Measurements from ENCODE around the gene RXRA.

Gene RXRA

DNA sequence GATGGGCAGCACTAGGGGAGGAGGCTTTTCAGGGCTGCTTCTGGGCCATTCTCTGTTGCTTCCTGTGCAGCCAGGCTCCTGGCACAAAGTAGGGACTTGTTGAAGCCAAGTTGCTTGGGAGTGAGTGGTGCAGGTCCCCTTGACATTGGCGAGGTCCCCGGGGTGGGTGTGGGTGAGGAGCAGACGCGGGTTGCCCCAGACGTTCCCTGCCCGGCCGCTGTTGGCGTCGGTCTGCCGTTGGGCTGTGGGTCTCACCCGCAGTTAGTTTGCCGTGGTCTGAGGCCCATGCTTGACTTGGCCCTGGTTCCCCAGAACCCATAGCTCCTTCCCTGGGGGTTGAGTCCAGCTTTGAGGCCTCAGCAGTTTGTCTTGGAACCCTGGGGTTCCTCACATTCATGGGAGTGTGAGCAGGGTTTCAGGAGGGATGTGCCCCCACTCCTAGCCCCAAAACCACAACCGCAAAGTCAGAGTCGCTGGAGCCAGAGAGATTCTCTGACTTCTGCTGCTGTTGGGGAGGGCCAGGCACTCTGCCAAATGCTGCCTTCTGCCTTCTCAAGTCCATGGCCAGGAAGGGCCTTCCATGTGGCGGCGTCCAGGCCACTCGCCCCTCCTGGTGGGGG is 77.5 kb downstream of the RXRA start:
- DNase-seq: peak; percentile 94

DNA sequence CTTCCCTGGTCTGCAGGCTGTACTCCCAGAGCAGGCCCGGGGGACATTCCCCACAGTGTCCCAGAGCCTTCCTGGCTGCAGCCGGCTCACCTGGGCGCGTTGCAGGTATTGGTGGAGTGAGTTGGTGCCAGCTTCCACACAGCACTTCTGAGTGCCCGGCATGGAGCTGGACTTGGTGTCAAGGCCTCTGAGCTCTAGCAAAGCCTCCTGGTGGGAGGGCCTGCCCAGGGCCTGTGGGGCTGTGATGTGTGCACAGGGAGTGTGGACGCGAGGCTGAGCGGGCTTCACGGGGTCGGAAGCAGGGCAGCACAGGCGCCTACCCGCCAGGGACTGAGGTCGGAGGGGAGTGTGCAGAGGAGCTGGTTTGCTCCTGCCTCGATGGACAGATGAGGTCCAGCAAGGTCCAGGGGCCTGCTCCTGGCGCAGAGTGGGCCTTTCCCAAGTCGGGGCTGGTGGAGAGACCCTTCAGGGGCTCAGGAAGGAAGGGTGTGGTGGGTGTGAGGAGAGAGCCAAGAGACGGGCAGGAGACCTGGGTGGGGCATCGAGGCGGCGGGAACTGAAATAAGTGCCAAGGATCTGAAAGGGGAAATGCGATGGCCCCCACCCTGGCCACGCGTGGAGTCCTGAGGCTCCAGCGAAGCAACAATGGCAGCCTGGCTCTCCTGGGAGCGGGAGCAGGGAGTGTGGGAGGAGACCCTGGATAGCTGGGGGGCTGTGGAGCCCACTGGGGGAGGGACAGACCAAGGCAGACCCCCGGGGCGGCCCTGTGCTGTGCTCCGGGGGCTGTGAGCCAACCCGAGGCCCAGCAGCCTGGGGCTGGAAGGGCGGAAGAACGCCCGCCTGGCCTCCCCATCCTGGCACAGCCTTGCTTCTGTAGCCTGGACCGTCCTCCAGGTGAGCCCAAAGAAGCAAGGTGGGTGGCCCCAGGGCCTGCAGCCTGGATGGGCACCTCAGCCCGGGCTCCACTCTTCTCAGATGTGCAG is 78.4 kb downstream of the RXRA start:
- DNase-seq: peak; percentile 35

DNA sequence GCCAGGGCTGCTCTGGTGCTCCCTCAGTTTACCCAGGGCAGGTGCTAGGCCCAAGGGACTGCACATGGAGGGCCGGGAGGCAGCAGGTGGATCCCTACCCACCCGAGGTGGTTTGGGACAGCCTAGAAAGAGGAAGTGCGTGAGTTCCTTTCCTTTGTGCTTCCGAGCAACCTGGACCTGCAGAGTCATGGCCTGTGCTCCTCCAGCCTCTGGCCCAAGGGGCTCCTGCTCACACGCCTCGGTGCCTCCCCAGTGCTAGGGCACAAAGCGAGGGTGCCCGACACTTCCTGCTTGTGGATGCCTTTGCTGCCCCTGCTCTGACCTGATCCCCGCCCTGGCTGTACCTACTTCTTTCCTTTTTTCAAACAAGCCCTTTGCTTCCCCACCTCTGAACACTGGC is 79.3 kb downstream of the RXRA start:
- peak; percentile 52 for DNase-seq

DNA sequence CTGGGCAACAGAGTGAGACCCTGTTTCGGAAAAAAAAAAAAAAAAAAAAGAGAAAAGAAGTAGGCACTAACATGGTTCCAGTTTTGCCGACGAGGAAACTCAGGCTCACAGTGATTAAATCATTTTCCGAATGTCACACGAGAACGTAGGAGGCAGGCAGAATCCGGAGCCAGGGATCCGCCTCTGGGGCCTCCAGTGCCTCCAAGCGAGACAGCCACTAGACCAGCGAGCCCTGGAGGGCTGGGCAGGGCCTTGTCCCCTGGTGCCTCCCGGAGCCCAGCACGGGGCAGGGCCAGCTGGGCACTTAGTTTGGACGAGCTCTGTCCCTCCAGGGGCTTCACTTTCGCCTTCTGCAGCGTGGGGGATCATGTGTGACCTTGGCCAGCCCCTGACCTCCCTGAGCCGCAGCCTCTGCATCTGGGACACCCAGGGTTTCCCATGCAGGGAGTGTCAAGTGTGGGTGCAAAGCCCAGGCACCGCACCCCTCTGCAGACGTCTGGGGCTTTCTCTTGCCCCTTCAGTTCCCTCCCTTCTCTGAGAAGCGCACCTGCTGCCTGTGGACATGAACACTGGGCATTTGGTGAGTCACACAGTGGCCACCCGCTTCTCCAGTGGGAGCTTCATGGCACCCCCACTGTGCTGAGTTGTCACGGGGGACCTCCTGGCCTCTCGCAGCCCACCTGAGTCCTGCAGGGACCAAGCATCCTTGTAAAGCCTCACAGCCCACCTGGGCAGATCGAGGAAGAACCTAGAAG is 80.3 kb downstream of the RXRA start:
- DNase-seq: no peak

DNA sequence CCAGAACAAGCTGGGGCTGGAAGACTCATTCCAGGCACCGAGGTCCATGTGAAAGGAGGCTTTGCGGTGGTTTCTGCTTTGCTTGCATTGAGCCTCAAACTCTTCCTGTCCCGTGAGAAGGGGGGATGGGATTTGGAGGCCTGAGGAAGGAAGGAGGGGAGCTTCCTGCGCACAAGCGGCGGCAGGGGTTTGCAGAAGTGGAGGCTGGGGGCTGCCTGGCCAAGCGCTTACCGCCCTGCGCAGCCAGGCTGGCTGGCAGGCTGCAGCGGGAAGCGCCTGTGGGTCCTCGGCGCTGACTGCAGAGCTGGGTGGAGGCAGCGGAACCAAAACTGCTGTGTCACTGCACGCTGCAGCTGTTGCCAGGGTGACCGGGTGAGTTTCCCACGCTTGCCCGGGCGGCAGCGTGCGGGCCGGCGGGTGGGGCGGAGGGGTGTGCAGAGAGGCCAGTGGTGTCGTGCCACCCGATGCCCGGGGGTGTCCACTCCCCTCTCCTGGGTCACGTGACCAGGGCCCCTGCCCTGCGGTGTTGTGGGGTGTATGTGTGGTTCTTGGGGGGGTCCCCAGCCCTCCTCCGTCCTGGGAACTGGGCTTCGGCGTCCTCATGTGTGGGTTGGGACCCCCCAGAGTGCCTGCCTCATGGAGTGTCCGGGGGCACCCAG is 81.0 kb downstream of the RXRA start:
- DNase-seq: peak; percentile 95

GRCh38 chr9:134408389-134408788 is 82.1 kb downstream of the RXRA start:
- DNase-seq: no peak

DNA sequence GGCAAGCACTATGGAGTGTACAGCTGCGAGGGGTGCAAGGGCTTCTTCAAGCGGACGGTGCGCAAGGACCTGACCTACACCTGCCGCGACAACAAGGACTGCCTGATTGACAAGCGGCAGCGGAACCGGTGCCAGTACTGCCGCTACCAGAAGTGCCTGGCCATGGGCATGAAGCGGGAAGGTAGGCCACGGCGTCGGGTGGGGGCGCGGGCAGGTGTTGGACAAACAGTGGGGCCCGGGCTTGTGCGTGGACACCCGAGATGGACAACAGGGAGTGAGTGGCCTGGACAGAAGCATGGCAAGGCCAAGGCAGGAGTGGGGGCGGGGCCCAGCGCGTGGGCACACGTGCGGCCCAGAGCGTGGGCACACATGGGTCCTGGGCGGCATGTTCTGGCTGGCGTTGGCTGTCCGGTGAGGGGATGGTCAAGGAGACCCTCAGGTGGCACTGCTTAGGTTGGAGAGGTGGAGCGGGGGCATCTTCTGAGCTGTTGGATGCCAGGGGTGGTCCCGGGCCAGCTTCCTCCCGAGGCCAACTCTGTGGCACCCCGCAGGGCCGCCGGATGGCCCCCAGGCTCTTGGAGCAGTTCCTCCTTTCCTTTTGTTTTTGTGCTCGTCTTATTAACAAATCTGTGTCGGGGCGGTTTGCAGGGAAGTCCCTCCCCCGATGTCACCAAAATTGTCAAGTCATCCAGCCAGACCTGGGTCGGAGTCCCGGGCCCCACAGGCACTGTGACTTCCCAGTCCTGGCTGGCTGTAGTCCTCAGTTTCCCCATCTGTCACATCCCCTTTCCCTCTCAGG is 82.9 kb downstream of the RXRA start:
- DNase-seq: peak; percentile 67

DNA sequence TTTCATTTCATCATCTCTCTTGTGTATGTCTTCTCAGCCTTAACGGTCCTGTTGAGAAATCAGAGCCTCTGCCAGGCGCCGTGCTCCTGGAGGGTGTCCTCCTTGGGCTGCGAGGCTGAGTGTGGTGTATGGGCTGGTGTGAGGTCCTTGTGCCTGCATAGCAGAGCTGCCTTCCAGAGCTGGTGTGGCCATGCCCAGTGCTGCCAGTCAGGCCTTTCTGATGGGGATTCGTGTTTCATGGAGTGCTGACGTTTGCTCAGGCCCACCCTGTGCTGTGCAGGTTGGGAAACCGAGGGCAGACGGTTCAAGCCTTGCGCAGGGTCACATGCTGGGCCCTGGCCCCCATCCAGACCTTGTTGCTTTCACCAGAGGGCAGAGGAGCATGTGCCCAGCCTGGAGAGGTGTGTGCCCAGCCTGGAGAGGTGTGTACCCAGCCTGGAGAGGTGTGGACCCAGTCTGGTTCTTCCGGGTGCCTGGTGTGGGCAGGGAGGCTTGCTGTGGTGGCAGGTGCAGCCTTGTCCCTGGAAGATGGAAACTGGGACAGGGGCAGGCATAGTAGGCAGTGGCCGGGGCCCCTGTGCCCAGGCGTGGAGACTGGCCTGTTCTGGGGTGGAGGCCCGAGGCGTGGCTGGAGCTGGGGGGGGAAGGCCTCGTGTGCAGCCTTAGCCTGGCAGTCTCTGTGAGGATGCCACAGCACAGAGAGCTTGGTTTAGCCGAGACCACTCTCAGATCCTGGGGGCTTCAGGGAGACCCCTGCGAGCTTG is 84.0 kb downstream of the RXRA start:
- DNase-seq: peak; percentile 64

DNA sequence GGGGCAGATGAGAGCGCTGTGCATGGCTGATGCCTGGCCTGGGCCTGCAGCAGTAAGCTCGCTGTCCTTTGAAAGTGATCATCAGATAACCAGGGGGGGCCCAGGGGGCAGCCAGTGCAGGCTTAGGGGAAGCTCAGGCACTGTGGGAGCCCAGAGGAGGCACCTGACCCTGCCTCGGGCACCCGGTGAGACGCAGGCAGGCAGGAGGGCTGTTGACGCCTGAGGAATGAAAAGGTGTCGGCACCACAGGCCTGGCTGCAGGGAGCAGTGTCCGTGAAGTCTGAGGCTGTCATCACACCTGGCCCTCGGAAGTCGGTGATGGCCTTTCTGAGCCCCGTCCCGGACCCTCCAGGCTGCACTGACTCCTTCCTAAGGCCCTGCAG is 84.6 kb downstream of the RXRA start:
- DNase-seq: no peak

DNA sequence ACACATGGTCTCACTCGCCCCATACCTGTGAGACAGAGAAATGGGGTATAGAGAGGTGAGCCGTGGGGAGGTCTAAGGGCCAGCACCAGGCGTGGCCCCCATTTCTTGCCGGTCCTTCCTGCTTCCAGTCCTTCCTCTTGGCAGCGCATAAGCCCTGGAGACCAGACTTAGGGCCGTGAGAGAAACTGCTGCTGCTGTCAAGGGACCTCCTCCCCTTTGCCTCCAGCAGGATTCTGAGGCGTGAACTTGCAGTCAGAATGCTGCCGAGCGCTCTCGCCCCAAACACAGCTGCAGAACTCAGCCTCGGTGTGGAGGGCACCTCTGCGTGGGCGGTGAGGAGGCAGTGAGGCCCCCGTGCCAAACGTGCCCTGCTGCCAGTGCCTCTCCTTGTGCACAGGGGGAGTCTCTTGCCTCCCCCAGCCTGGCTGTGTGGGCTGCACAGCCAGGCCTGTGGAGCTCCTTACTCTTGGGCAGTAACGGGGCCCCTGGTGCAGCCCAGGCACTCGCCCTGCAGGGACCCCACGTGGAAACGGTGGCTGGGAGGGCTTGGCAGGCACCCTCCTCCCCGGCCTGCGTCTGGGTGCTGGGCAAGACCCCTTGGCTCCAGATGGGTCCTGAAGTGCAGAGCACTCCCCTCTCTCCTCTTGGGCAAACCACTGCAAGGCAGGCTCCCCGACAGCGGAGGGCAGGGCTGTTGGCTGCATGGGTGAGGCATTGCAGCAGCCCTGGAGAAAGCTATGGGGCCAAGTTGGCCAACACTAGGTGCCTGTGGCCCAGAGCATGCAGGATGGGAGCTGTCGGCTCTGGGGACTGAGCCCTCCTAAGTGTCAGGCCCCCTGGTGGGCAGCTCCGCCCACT is 85.4 kb downstream of the RXRA start:
- DNase-seq: no peak

- peak; percentile 54 for DNase-seq
Measured at GRCh38 chr9:134412298-134412711, 86.0 kb downstream of the RXRA start.

- no peak for DNase-seq
Measured at GRCh38 chr9:134413112-134413715, 87.0 kb downstream of the RXRA start.

GRCh38 chr9:134413890-134414623 is 87.8 kb downstream of the RXRA start:
- no peak for DNase-seq

GRCh38 chr9:134414900-134415425 is 88.7 kb downstream of the RXRA start:
- DNase-seq: no peak

DNA sequence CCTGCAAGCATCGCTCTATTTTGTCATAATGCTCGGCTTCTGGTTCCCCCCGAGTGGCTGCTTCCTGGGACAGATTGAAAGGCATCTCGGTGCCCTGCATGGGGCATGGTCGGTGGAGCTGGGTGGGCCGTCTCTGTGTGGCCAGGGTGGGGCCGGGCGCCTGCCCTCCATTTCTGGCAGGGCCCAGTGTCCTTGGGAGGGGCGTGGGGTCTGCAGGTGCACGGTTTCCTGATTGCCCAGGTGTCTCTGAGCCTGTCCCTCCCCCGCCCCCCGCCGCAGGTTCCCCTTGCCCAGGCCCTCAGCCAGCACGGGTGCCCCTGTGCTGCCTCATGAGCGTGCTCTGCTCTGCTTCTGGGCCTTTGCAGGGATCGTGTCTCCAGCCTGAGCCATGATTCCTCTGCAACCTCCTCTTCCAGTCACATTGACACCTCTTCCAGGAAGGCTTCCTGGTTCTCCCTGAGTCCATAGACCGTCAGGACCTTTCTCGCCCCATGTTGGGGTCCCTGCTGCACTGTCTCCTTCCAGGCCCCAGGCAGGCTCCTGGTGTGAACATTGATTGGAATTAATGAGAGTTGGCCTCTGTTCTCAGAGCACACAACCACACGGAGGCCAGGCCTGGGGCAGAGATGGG is 90.2 kb downstream of the RXRA start:
- DNase-seq: no peak

GRCh38 chr9:134418354-134418753 is 92.1 kb downstream of the RXRA start:
- DNase-seq: no peak

DNA sequence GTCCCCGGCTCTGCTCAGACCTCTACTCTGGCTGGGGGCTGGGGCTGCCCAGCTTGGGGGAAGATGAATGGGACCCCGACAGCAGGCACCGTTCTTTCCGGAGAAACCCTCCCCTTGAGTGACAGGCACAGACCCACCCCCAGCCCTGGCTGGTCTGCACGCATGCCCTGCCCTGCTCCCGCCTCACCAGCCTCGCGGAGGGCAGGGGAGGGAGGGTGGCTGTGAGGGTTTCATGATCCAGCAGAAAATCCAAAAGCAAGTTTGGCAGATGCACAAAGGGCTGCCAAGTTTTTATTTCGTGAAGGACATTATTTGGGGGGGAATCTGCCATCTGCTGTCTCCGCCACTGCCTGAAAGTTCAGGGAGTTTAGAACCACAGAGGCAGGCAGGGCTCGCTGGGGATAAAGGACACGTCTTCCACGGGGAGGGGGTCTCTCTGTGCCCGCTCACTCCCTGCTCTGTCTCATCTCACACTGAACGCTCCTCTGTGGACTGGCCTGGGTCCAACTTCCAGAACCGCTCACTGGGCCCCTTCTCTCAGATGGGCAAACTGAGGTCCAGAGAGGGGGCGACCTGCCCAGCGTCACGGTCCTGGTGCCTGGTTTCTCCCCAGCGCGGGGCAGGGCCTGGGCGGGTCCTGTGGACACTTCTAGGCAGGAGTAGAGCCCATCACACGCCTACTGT is 92.9 kb downstream of the RXRA start:
- no peak for DNase-seq

- DNase-seq: peak; percentile 47
Measured at GRCh38 chr9:134419684-134420076, 93.4 kb downstream of the RXRA start.
